DMS153 treated with DMSO at 0.1 percent for 48 hours (cell line): ENCODE results near the gene DMAC2L.
"Not testable (repeated sequence)": the region's sequence is repeated elsewhere in the genome, so short reads cannot be mapped to it uniquely, and the experiment has no call there.

ENCODE experiments used
- DNase-seq: peaks from one replicate; lab custom pipeline; 2025; ENCODE audit not compliant: unreplicated experiment; lab: John Stamatoyannopoulos, UW

Gene DMAC2L, protein sequence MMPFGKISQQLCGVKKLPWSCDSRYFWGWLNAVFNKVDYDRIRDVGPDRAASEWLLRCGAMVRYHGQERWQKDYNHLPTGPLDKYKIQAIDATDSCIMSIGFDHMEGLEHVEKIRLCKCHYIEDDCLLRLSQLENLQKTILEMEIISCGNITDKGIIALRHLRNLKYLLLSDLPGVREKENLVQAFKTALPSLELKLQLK

DNA sequence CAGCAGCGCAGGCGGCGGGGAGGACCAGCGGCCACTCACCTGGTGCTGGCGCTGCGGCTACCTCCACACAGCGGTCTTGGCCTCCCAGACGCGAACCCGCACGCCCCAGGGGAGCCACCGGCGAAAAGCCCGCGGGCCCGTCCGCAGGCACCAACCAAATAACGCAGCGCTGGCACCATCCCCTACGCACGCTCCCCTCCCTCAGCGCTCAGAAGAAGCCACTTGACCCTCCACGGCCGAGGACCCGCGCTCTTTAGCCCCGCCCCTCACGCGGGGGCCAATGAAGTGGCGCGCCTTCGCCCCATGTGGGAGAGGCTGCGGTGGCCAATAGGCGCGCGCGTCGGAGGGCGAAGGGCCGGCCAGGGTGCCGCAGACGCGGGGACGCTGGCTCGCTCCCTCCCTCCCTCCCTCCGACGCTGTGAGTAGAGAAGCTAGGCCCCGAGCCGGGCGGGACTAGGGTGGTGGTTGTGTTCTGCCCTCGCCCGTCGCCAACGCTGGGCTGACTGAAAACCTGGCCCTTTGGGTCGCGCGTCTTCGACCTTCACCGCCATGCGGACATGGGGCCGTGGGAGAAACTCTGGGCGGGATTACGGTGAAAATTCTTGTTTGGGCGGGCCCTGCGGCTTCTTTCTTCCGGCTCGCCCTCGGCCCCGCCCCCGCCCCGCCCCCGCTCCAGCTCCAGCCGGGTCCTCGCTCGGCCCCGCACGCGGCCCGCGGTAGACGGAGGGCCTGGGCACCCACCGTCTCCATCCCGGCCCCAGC, at the start of gene DMAC2L, which contains the start of gene L2HGDH:
TSS of gene DMAC2L (plus strand) at position 353 of the 762 bp plus-strand sequence. CDS start 9,164 bp downstream, outside the sequence.
TSS of gene L2HGDH (minus strand) at position 258 of the 762 bp plus-strand sequence. CDS start at position 179, 79 bp downstream.
- peak; percentile 93 for DNase-seq

GRCh38 chr14:50262865-50263264, 49.3 kb upstream of the DMAC2L start:
- DNase-seq = no peak

DNA sequence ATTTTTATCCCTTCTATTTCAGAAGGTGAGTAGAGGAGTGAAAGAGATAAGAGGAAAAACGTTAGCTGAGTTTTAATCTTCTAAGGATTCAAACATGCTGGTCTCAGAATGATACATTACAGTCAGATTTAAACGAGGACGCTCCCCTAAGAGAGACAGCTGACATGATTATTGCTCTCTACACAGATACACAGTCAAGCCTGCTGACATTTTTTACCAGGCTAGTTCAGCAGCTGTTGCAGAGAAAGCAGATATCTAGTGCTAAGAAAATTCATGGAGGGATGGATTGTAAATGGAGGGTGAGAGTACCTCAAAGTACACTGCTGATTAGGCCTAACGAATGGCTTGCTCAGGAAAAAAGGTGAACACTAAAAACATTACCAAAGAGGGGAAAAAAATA, 48.8 kb upstream of the DMAC2L start:
- no peak for DNase-seq

DNA sequence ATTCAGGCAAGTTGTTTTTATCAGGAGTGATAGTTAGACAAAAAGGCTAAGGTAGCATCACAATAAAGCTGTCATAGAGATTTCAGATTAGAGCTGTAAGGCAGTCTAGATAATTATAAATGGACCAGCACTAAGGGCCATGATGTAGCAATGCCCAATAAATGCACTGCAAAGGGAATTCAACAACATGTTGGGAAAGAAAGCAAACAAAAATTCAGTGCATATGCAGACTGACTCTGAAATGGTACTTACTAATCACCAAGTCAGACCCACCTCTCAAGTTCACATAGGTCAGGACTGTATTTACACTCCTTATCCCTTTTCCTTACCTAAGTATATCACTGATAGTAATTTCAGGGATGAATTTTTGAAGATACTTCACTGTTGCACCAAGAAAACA, 47.1 kb upstream of the DMAC2L start:
- no peak for DNase-seq

GRCh38 chr14:50270932-50271331, 41.2 kb upstream of the DMAC2L start:
- DNase-seq = no peak

GRCh38 chr14:50272498-50272897, 39.6 kb upstream of the DMAC2L start:
- no peak for DNase-seq

DNA sequence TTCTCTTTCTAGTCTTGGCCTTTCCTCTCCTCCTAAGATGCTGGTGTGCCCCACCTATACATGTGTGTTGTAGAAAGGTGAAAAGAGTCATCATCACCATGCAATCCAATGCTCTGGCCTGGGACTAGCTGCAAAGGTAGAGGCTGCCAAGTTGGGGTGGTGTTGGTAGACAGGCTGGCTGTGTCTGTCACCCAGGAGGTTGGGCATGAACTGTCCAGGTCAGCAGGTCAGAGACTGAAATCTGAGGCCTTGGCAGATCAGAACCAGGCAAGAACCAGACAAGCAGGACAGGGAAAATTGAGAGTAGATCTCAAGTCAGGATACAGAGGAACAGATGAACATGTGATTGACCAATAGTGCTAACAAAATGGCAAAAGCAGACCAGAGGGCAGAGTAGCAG, 26.3 kb upstream of the DMAC2L start:
- DNase-seq = no peak

DNA sequence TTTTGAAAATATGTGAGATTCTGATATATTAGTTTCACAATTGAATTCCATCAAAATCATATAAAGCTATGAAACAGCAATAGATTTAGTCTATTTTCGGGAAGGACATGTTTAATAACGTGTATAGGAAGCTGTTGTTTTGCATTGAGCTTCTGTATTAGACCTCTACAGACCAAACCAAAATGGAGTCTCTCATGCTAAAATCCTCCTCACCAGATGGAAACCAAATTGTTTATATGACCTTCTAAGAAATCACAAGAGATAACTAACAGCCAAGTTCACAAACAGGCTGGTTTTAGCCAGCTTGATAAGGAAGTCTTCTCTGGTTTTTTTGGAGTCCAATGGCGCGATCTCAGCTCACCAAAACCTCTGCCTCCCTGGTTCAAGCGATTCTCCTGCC, 24.0 kb upstream of the DMAC2L start:
- DNase-seq = no peak

DNA sequence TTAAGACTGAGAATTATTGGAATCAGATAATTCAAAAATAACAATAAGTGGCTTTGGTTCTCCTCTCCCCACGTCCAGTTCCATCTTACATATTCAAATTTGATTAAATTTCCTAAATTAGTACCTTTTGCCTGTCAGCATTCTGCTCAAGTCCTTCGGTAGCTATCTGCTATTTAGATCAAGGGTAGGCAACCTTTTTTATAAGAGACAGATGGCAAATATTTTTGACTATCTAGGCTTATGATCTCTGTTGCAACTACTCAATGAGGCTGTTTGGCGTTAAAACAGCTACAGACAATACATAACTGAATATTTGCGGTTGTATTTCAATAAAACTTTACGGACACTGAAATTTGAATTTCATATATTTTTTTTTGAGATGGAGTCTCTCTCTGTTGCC, 21.8 kb upstream of the DMAC2L start:
- DNase-seq = no peak

GRCh38 chr14:50299585-50299984, 12.5 kb upstream of the DMAC2L start:
- no peak for DNase-seq

GRCh38 chr14:50301914-50302313, 10.2 kb upstream of the DMAC2L start:
- no peak for DNase-seq

- DNase-seq = no peak
Observed at GRCh38 chr14:50303744-50304471, 8.2 kb upstream of the DMAC2L start.

GRCh38 chr14:50308363-50308915, 3.7 kb upstream of the DMAC2L start:
- DNase-seq = no peak

- no peak for DNase-seq
Observed at GRCh38 chr14:50310445-50310844, 1.7 kb upstream of the DMAC2L start.

DNA sequence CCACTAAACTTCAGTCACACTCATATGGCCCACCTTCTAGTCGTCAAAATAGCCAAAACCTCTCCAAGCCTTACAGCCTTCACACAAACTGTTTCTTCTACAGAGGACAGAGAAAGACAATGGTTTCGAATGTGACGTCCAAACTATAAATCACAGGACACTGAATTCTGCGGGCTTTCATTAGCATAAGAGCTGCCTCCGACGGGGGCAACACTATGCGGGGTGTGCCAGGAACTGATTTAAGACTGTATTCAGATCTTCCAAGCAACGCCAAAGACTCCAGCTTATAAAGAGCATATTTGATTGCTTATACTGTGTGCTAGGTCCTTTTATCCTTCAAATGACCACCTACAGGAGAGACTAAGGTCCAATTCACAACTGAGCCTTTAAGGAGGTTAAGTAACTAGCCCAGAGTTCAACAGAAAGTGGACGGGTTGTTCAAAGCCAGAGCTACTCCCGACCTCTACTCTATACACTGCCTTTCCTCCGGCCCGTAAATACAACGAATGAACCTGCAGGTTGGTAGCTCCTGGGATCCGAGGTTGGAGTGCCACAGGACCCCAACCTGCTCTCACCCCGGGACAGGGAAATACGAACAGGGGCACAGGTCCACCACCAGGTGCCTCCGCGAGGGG, 670 bp upstream of the DMAC2L start:
- peak; percentile 13 for DNase-seq

DNA sequence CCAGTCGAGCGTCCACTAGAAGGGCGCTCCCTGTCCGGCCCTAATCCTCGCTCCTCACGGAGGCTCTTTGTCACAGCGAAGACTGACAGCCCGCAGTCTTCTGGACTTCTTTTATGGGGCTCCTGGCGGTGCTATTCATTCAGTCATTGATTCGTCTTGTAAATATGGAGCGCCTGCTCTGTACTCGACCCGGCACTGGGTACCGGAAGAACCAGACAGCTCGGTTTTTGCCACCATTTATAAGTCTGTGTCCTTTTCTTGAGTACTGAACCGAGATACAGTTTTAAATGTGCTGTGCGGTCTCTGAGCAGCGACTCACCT, 570 bp downstream of the DMAC2L start:
- DNase-seq = peak; percentile 48

DNA sequence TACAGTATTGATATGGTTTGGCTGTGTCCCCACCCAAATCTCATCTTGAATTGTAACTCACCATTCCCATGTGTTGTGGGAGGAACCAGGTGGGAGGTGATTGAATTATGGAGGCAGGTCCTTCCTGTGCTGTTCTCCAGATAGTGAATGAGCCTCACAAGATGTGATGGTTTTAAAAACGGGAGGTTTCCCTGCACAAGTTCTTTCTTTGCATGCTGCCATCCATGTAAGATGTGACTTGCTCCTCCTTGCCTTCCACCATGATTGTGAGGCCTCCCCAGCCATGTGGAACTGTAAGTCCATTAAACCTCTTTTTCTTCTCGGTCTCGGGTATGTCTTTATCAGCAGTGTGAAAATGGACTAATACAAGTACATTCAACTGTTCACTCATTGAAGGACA, 2.0 kb downstream of the DMAC2L start:
- DNase-seq = not testable (repeated sequence)

DNA sequence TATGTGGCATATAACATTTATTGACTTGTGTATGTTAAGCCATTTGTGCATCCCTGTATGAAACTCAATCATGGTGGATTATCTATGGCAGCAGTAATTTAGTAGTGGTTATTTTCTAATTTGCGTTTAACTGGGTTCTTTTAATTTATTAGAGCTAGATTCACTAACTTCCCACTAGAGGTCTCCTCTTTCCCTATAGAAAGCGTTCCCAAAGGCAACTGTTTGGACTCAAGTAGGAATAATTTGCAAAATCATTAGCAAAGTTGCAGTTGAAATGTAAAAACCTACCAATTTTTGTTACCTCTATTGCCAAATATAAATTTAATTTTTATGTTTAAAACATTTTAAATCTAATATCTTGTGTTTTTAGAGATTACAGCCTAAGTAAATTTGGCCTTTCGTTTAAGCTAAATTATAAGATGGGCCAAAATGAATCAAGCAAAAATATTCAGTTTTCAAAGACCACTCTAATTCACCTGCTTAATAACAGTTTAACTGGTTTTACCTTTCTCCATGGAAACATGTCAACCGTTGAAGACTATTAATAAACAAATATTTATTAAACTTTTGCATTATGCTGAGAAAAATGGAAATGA, 6.0 kb downstream of the DMAC2L start:
- DNase-seq = peak; percentile 19

GRCh38 chr14:50319293-50319692, 7.2 kb downstream of the DMAC2L start:
- DNase-seq = no peak

GRCh38 chr14:50319721-50320120, 7.6 kb downstream of the DMAC2L start:
- DNase-seq = no peak

DNA sequence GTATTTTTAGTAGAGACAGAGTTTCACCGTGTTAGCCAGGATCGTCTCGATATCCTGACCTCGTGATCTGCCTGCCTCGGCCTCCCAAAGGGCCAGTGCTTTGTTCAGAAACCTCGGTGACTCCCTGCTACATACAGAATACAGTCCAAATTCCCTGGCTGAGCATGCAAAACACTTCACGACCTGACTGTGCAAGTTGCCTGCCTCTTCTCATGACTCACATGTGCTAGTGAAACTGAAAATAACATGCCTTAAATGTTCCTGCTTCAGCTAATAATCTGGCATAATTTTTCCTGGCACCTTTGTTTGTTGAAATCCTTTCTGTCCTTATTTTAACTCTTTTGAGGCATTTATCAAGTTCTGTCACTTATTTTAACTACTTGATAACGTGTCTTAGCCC, 8.2 kb downstream of the DMAC2L start:
- no peak for DNase-seq
